ENCODE results near the gene BRD3OS. TPM values are rescaled to one million over a fixed set of nuclear protein-coding genes. Genes with fewer than 3 reads are reported as not detected.

BRD3OS gene
- total RNA-seq, 1 experiment from 2014 or later = 16.2 TPM

GRCh38 chr9:134067904-134068743, 42.8 kb downstream of the BRD3OS start, which contains the start of gene BRD3 (continued):
- TF ChIP-seq ZNF512 (CRISPR knock-in tag; IDR thresholded peaks at IDR 0.05; ENCODE audit: borderline replicate concordance) = no peak
- TF ChIP-seq TCF7 (CRISPR knock-in tag; IDR thresholded peaks at IDR 0.05; ENCODE audit: low read depth) = no peak
- TF ChIP-seq RORB (CRISPR knock-in tag; IDR thresholded peaks at IDR 0.05) = no peak
- no peak for TF ChIP-seq ESRRA (CRISPR knock-in tag; IDR thresholded peaks at IDR 0.05; ENCODE audit: borderline replicate concordance)
- no peak for TF ChIP-seq ZBTB43 (CRISPR knock-in tag; IDR thresholded peaks at IDR 0.05)
- TF ChIP-seq MAX (CRISPR knock-in tag; IDR thresholded peaks at IDR 0.05) = no peak
- TF ChIP-seq JAZF1 (CRISPR knock-in tag; IDR thresholded peaks at IDR 0.05) = no peak
- no peak for TF ChIP-seq ARID4B (CRISPR knock-in tag; IDR thresholded peaks at IDR 0.05; ENCODE audit: borderline replicate concordance)
- no peak for TF ChIP-seq ATF6 (CRISPR knock-in tag; IDR thresholded peaks at IDR 0.05)

GRCh38 chr9:134068744-134069479, 43.6 kb downstream of the BRD3OS start:
- Mint-ChIP-seq H3K27me3 (ENCODE audit: low read depth) (peaks cover 32% of the 10 kb centered on the region), H3K27ac (no peak overlapping the region), H3K36me3 (no peaks in the 10 kb centered on the region), H3K9me3 (peaks cover 17% of the 10 kb centered on the region), H3K4me1 (peaks cover 21% of the 10 kb centered on the region), H3K4me3 (peak overlapping the region; percentile 72)
- POLR2A ChIA-PET = interaction anchor here (0.7 kb wide), 1 partner anchor 67 kb away, joined by 3 read pairs; the partner anchor contains the start of gene WDR5
- ATAC-seq = no peak
- CTCF ChIA-PET = interaction anchor here (0.6 kb wide), 1 partner anchor 100 kb away, joined by 3 read pairs; no protein-coding TSS in a partner anchor
- DNase-seq (ENCODE audit: low spot score) = no peak
- TF ChIP-seq TP53 (CRISPR knock-in tag; IDR thresholded peaks at IDR 0.05) = no peak
- TF ChIP-seq ATF2 (CRISPR knock-in tag; IDR thresholded peaks at IDR 0.05; ENCODE audit: borderline replicate concordance, low read depth) = no peak
- TF ChIP-seq GRHL2 (CRISPR knock-in tag; IDR thresholded peaks at IDR 0.05; ENCODE audit: insufficient replicate concordance, severe bottlenecking) = no peak
- no peak for TF ChIP-seq CDX4 (CRISPR knock-in tag; IDR thresholded peaks at IDR 0.05; ENCODE audit: borderline replicate concordance)
- TF ChIP-seq SMAD3 (CRISPR knock-in tag; IDR thresholded peaks at IDR 0.05; ENCODE audit: borderline replicate concordance) = no peak
- TF ChIP-seq AFF4 (CRISPR knock-in tag; IDR thresholded peaks at IDR 0.05; ENCODE audit: borderline replicate concordance) = no peak
- no peak for TF ChIP-seq NFATC4 (CRISPR knock-in tag; IDR thresholded peaks at IDR 0.05)
- no peak for TF ChIP-seq ZNF396 (CRISPR knock-in tag; IDR thresholded peaks at IDR 0.05; ENCODE audit: borderline replicate concordance)

Data from WTC11 (cell line).